HFF-Myc (cell line): Measurements from ENCODE around the gene PRAF2.

Experiments used
- DNase-seq: peaks from one replicate; pipeline ENCODE4 v3.0.0-alpha.2; 2011; ENCODE audit warnings: low read depth; ENCODE audit errors: extremely low read depth
- H3K4me3 ChIP-seq: replicated peaks from 2 replicates; pipeline ENCODE4 v1.5.1; 2011; ENCODE audit warnings: low read depth, mild to moderate bottlenecking, control low read depth, low read length
- CTCF ChIP-seq: IDR thresholded peaks from 2 replicates; pipeline ENCODE4 v1.5.1; 2012; ENCODE audit warnings: mild to moderate bottlenecking, low read depth, low read length, control low read depth; ENCODE audit errors: missing control alignments

The PRAF2 gene

DNA sequence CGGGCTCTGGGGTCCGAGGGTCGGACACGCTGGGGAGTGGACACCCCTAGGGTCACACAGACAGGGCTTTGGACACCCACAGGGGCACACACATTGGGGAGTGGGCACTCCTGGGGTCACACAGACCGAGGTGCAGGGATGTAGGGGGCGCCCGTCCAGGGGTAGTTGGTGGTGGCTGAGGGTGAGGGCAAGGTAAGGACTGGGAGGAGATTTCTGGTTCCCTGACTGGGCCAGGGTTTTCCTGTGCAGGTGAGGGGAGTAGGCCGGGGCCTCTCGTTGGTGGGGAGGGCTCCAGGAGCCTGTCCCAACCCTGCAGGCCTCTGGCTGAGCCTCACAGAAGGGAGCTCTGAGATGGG, 27.8 kb upstream of the PRAF2 start:
- no peak for TF ChIP-seq CTCF
- no peak for DNase-seq
- H3K4me3 ChIP-seq = peak overlapping the region; percentile 61

GRCh38 chrX:49100704-49101628, 27.2 kb upstream of the PRAF2 start:
- DNase-seq = peak; percentile 64
- no peak for TF ChIP-seq CTCF
- H3K4me3 ChIP-seq = peak overlapping the region; percentile 61

GRCh38 chrX:49096419-49096818, 22.6 kb upstream of the PRAF2 start:
- no peak for TF ChIP-seq CTCF
- no peak overlapping the region for H3K4me3 ChIP-seq
- no peak for DNase-seq

GRCh38 chrX:49089553-49089952, 15.8 kb upstream of the PRAF2 start:
- TF ChIP-seq CTCF = no peak
- DNase-seq = no peak
- no peak overlapping the region for H3K4me3 ChIP-seq

DNA sequence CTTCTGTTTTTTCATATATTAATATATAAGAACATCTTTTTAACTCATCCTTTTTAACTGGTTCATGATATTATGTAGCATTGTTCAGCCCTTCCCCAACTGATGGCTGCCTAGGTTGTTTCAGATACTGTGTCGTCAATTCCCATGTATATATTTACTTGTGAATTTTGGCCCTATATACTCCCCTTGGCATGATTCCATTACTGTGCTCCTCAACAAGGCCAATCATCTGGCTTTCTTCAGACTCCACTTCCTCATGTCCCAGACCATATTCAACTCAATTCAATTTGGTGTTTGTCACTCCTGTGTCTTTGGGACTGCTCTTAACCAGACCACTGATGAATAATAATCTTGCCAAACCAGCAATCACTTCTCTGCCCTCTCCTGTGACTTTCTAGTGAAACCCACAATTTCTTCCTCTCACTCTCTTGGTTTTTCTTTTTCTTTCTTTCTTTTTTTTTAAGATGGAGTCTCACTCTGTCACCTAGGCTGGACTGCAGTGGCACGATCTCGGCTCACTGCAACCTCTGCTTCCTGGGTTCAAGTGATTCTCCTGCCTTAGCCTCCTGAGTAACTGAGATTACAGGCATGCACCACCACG, 8.6 kb upstream of the PRAF2 start:
- no peak for TF ChIP-seq CTCF
- no peak overlapping the region for H3K4me3 ChIP-seq
- DNase-seq = no peak

GRCh38 chrX:49079489-49080428, 6.0 kb upstream of the PRAF2 start, which contains the start of gene WDR45:
TSS of gene WDR45 (minus strand) at chrX:49079887. CDS start at chrX:49078095, 1,792 bp downstream.
- peak within 1 kb of the TSS; percentile 59 for H3K4me3 ChIP-seq
- DNase-seq = no peak
- no peak for TF ChIP-seq CTCF
